ENCODE measurements around the gene ACACA. TPM values are rescaled to one million over a fixed set of nuclear protein-coding genes. Genes with fewer than 3 reads are reported as not detected.

Gene ACACA
- total RNA-seq, 1 donor, result 24.5 TPM

- no peak for DNase-seq (ENCODE audit: low read depth in 2 of 3, low spot score in 2 of 3)
Measured at GRCh38 chr17:37299257-37299980, 107.2 kb downstream of the ACACA start.

GRCh38 chr17:37295888-37296287 is 110.7 kb downstream of the ACACA start:
- no peak for DNase-seq (ENCODE audit: low read depth in 2 of 3, low spot score in 2 of 3)

GRCh38 chr17:37294888-37295287 is 111.7 kb downstream of the ACACA start:
- DNase-seq (ENCODE audit: low read depth in 2 of 3, low spot score in 2 of 3), result no peak

- no peak for DNase-seq (ENCODE audit: low read depth in 2 of 3, low spot score in 2 of 3)
Measured at GRCh38 chr17:37293770-37294169, 112.9 kb downstream of the ACACA start.

GRCh38 chr17:37292429-37293139 is 114.1 kb downstream of the ACACA start:
- DNase-seq (ENCODE audit: low read depth in 2 of 3, low spot score in 2 of 3), result peak in 2 of 3 donors; percentile 24 to 59

- DNase-seq (ENCODE audit: low read depth in 2 of 3, low spot score in 2 of 3), result no peak
Measured at GRCh38 chr17:37291351-37291750, 115.3 kb downstream of the ACACA start.

GRCh38 chr17:37286430-37286829 is 120.2 kb downstream of the ACACA start:
- no peak for DNase-seq (ENCODE audit: low read depth in 2 of 3, low spot score in 2 of 3)

- no peak for DNase-seq (ENCODE audit: low read depth in 2 of 3, low spot score in 2 of 3)
Measured at GRCh38 chr17:37284191-37284590, 122.4 kb downstream of the ACACA start.

- no peak for DNase-seq (ENCODE audit: low read depth in 2 of 3, low spot score in 2 of 3)
Measured at GRCh38 chr17:37283414-37283961, 123.1 kb downstream of the ACACA start.

- DNase-seq (ENCODE audit: low read depth in 2 of 3, low spot score in 2 of 3), result no peak
Measured at GRCh38 chr17:37280841-37281240, 125.8 kb downstream of the ACACA start.

GRCh38 chr17:37278247-37278894 is 128.3 kb downstream of the ACACA start:
- no peak for DNase-seq (ENCODE audit: low read depth in 2 of 3, low spot score in 2 of 3)

- DNase-seq (ENCODE audit: low read depth in 2 of 3, low spot score in 2 of 3), result no peak
Measured at GRCh38 chr17:37276475-37276874, 130.2 kb downstream of the ACACA start.

- no peak for DNase-seq (ENCODE audit: low read depth in 2 of 3, low spot score in 2 of 3)
Measured at GRCh38 chr17:37274461-37274860, 132.2 kb downstream of the ACACA start.

- DNase-seq (ENCODE audit: low read depth in 2 of 3, low spot score in 2 of 3), result peak in 1 of 3 donors; percentile 14
Measured at GRCh38 chr17:37273409-37274051, 133.1 kb downstream of the ACACA start.

GRCh38 chr17:37265446-37266173 is 141.0 kb downstream of the ACACA start:
- no peak for DNase-seq (ENCODE audit: low read depth in 2 of 3, low spot score in 2 of 3)

GRCh38 chr17:37261286-37261685 is 145.3 kb downstream of the ACACA start:
- DNase-seq (ENCODE audit: low read depth in 2 of 3, low spot score in 2 of 3), result no peak

GRCh38 chr17:37259030-37259735 is 147.5 kb downstream of the ACACA start:
- no peak for DNase-seq (ENCODE audit: low read depth in 2 of 3, low spot score in 2 of 3)

GRCh38 chr17:37256627-37257026 is 150.0 kb downstream of the ACACA start:
- no peak for DNase-seq (ENCODE audit: low read depth in 2 of 3, low spot score in 2 of 3)

GRCh38 chr17:37255432-37255831 is 151.2 kb downstream of the ACACA start:
- no peak for DNase-seq (ENCODE audit: low read depth in 2 of 3, low spot score in 2 of 3)

GRCh38 chr17:37247825-37248224 is 158.8 kb downstream of the ACACA start:
- DNase-seq (ENCODE audit: low read depth in 2 of 3, low spot score in 2 of 3), result no peak
